Neural cell (in vitro differentiated cells): ENCODE data around the gene RASGEF1B. TPM values are rescaled to one million over a fixed set of nuclear protein-coding genes. Genes with fewer than 3 reads are reported as not detected.

Experiments
- H2AFZ ChIP-seq: fragments of 200-600, 300-800 bp; sonication (generic), shearing (Covaris generic); 2 replicates; pipeline ENCODE4 v1.6.0; 2014; ENCODE audit warnings: low read depth, mild to moderate bottlenecking, antibody characterized with exemption, low read length, moderate library complexity
- H3F3A ChIP-seq: fragments of 200-600 bp; shearing (Covaris generic); 2 replicates; pipeline ENCODE4 v1.6.1; 2016; ENCODE audit warnings: mild to moderate bottlenecking, moderate library complexity, mixed read lengths, antibody characterized with exemption, low read length; ENCODE audit not compliant: insufficient read depth, poor library complexity, severe bottlenecking
- H3K27ac ChIP-seq: fragments of 200-600, 300-800 bp; sonication (generic), shearing (Covaris generic); 2 replicates; pipeline ENCODE4 v1.5.1; 2014; ENCODE audit warnings: mild to moderate bottlenecking, low read length, moderate library complexity
- H3K27me3 ChIP-seq: fragments of 300-800, 200-600 bp; sonication (generic), shearing (Covaris generic); 2 replicates; pipeline ENCODE4 v1.6.0; 2014; ENCODE audit warnings: mild to moderate bottlenecking, low read depth, low read length, moderate library complexity; ENCODE audit not compliant: insufficient read depth
- H3K36me3 ChIP-seq: fragments of 300-800, 200-600 bp; sonication (generic), shearing (Covaris generic); 2 replicates; pipeline ENCODE4 v1.5.1; 2014; ENCODE audit warnings: mild to moderate bottlenecking, antibody characterized with exemption, low read length, moderate library complexity; ENCODE audit not compliant: insufficient read depth
- H3K4me2 ChIP-seq: fragments of 300-800, 200-600 bp; sonication (generic), shearing (Covaris generic); 2 replicates; pipeline ENCODE4 v1.6.0; 2014; ENCODE audit warnings: mild to moderate bottlenecking, low read length
- H3K4me3 ChIP-seq: fragments of 300-800, 200-600 bp; sonication (generic), shearing (Covaris generic); 2 replicates; pipeline ENCODE4 v1.5.1; 2014; ENCODE audit warnings: mild to moderate bottlenecking, low read length, moderate library complexity
- H3K79me2 ChIP-seq: fragments of 200-600 bp; shearing (Covaris generic); replicated peaks from 2 replicates; pipeline ENCODE4 v1.6.0; 2014; ENCODE audit warnings: mild to moderate bottlenecking, low read length, moderate library complexity; ENCODE audit not compliant: insufficient read depth
- H3K9ac ChIP-seq: fragments of 300-800, 200-600 bp; sonication (generic), shearing (Covaris generic); 2 replicates; pipeline ENCODE4 v1.6.1; 2016; ENCODE audit warnings: mild to moderate bottlenecking, low read length, mixed read lengths
- H3K9me2 ChIP-seq: fragments of 200-600 bp; shearing (Covaris generic); 2 replicates; pipeline ENCODE4 v1.6.1; 2016; ENCODE audit warnings: mild to moderate bottlenecking, low read length, mixed read lengths; ENCODE audit not compliant: insufficient read depth
- H3K9me3 ChIP-seq: fragments of 200-600, 300-800 bp; sonication (generic), shearing (Covaris generic); 2 replicates; pipeline ENCODE4 v1.6.1; 2016; ENCODE audit warnings: mild to moderate bottlenecking, mixed run types, low read length, moderate library complexity, mixed read lengths
- H4K20me1 ChIP-seq: fragments of 200-600 bp; shearing (Covaris generic); 2 replicates; pipeline ENCODE4 v1.6.1; 2016; ENCODE audit warnings: mild to moderate bottlenecking, mixed run types; ENCODE audit not compliant: insufficient read depth
- CTCF ChIP-seq: fragments of 450-650 bp; IDR thresholded peaks from 2 replicates; pipeline ENCODE4 v1.5.1; 2014; ENCODE audit warnings: antibody characterized with exemption, mild to moderate bottlenecking, moderate library complexity; ENCODE audit not compliant: poor library complexity, severe bottlenecking
- EP300 ChIP-seq: fragments of 450-650 bp; conservative IDR thresholded peaks from 2 replicates; pipeline ENCODE4 v1.6.1; 2014; ENCODE audit warnings: antibody characterized with exemption, mild to moderate bottlenecking, moderate library complexity; ENCODE audit not compliant: poor library complexity, severe bottlenecking
- EZH2 ChIP-seq: fragments of 200-600, 300-800 bp; shearing (Covaris generic), sonication (generic); IDR thresholded peaks from 2 replicates; pipeline ENCODE4 v1.6.1; 2014; ENCODE audit warnings: antibody characterized with exemption, low read length, borderline replicate concordance, mild to moderate bottlenecking; ENCODE audit not compliant: insufficient read depth, poor library complexity, severe bottlenecking
- MXI1 ChIP-seq: fragments of 450-650 bp; conservative IDR thresholded peaks from 2 replicates; pipeline ENCODE4 v1.6.1; 2014; ENCODE audit warnings: antibody characterized with exemption, mild to moderate bottlenecking; ENCODE audit not compliant: poor library complexity, severe bottlenecking
- POLR2AphosphoS5 ChIP-seq: IDR thresholded peaks from 2 replicates; pipeline ENCODE4 v1.6.1; 2012
- RAD21 ChIP-seq: fragments of 450-650 bp; conservative IDR thresholded peaks from 2 replicates; pipeline ENCODE4 v1.6.1; 2014; ENCODE audit warnings: antibody characterized with exemption, mild to moderate bottlenecking, moderate library complexity
- REST ChIP-seq: IDR thresholded peaks from 2 replicates; pipeline ENCODE4 v1.6.1; 2012; ENCODE audit warnings: borderline replicate concordance
- SMC3 ChIP-seq: fragments of 450-650 bp; conservative IDR thresholded peaks from 2 replicates; pipeline ENCODE4 v1.6.1; 2014; ENCODE audit warnings: antibody characterized with exemption, mild to moderate bottlenecking, moderate library complexity; ENCODE audit not compliant: poor library complexity
- TAF1 ChIP-seq: IDR thresholded peaks from 2 replicates; pipeline ENCODE4 v1.6.1; 2012; ENCODE audit warnings: low read depth
- polyA plus RNA-seq: library from polyadenylated mRNA; depleted of rRNA; stranded (reverse); fragments of >200 nt; gene quantifications from 2 replicates; pipeline ENCODE4 v1.2.3, GENCODE V29; 2014

The RASGEF1B gene
- polyA plus RNA-seq, 1 donor from 2014 or later = 21.5 TPM

- Histone ChIP-seq H3K9me3 (no peaks in the 10 kb centered on the region), H3K27me3 (no peaks in the 10 kb centered on the region), H4K20me1 (no peaks in the 10 kb centered on the region), H3K9ac (no peak overlapping the region), H3K9me2 (no peaks in the 10 kb centered on the region), H3K4me2 (no peak overlapping the region), H2AFZ (no peak overlapping the region), H3F3A (no peaks in the 10 kb centered on the region), H3K27ac (no peak overlapping the region), H3K79me2 (no peaks in the 10 kb centered on the region), H3K36me3 (no peaks in the 10 kb centered on the region), H3K4me3 (no peak overlapping the region)
- TF ChIP-seq EP300 (no peak), RAD21 (no peak), TAF1 (no peak), MXI1 (no peak), CTCF (no peak), POLR2AphosphoS5 (no peak), SMC3 (no peak), REST (no peak), EZH2 (no peak)
These were observed 93.3 kb downstream of the RASGEF1B start for GRCh38 chr4:81378386-81378785.

GRCh38 chr4:81377191-81377590 is 94.5 kb downstream of the RASGEF1B start:
- Histone ChIP-seq H3K9me2 (no peaks in the 10 kb centered on the region), H3K9me3 (no peaks in the 10 kb centered on the region), H3K27me3 (no peaks in the 10 kb centered on the region), H2AFZ (no peak overlapping the region), H3K27ac (no peak overlapping the region), H3K9ac (no peak overlapping the region), H3F3A (no peaks in the 10 kb centered on the region), H4K20me1 (no peaks in the 10 kb centered on the region), H3K36me3 (no peaks in the 10 kb centered on the region), H3K4me2 (no peak overlapping the region), H3K4me3 (no peak overlapping the region), H3K79me2 (no peaks in the 10 kb centered on the region)
- TF ChIP-seq RAD21 (no peak), CTCF (no peak), MXI1 (no peak), EP300 (no peak), EZH2 (no peak), POLR2AphosphoS5 (no peak), SMC3 (no peak), TAF1 (no peak), REST (no peak)
